GM13977 (cell line): ENCODE results near the gene ITGA4.

ENCODE experiments used
- DNase-seq: peaks from one replicate; pipeline ENCODE4 v3.0.0; 2012; ENCODE audit warnings: low spot score
- in situ Hi-C: fragments of 300-500 bp; cut with MboI; formaldehyde crosslinking; loops from one replicate; pipeline ENCODE4 v1.12.0; 2022; ENCODE audit warnings: low sequenced_read_pairs, low pct_unique_long_range_greater_than_20kb, mixed read lengths, inconsistent platforms; ENCODE audit not compliant: unreplicated experiment
- TF ChIP-seq, protein P1 (sequence below): IDR thresholded peaks from 2 replicates; pipeline ENCODE4 v1.5.1; 2012; ENCODE audit warnings: mild to moderate bottlenecking, control low read depth; ENCODE audit not compliant: insufficient read depth; ENCODE audit errors: extremely low read depth, missing control alignments

The ITGA4 gene

DNA sequence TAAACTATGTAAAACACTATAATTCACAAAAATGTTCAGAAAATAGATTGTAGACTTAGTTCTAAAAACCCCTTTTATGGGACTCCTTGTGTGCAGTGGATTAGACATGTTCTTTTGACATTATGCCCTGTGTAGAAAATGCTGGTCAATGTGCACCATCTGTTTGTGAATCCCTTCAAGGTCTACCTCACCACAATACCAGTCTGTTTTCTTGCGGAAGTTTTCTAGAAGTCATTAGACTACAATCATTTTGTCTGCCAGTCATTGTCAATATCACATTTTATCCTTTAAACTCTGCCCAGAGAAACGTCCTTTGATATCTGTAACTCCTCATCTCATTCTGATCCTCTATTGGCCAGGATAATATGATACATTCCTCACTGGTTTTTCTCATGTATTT is 7.8 kb downstream of the ITGA4 start:
- in situ Hi-C loops: no loop called here
- TF ChIP-seq, protein P1, sequence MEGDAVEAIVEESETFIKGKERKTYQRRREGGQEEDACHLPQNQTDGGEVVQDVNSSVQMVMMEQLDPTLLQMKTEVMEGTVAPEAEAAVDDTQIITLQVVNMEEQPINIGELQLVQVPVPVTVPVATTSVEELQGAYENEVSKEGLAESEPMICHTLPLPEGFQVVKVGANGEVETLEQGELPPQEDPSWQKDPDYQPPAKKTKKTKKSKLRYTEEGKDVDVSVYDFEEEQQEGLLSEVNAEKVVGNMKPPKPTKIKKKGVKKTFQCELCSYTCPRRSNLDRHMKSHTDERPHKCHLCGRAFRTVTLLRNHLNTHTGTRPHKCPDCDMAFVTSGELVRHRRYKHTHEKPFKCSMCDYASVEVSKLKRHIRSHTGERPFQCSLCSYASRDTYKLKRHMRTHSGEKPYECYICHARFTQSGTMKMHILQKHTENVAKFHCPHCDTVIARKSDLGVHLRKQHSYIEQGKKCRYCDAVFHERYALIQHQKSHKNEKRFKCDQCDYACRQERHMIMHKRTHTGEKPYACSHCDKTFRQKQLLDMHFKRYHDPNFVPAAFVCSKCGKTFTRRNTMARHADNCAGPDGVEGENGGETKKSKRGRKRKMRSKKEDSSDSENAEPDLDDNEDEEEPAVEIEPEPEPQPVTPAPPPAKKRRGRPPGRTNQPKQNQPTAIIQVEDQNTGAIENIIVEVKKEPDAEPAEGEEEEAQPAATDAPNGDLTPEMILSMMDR: no peak
- no peak for DNase-seq

DNA sequence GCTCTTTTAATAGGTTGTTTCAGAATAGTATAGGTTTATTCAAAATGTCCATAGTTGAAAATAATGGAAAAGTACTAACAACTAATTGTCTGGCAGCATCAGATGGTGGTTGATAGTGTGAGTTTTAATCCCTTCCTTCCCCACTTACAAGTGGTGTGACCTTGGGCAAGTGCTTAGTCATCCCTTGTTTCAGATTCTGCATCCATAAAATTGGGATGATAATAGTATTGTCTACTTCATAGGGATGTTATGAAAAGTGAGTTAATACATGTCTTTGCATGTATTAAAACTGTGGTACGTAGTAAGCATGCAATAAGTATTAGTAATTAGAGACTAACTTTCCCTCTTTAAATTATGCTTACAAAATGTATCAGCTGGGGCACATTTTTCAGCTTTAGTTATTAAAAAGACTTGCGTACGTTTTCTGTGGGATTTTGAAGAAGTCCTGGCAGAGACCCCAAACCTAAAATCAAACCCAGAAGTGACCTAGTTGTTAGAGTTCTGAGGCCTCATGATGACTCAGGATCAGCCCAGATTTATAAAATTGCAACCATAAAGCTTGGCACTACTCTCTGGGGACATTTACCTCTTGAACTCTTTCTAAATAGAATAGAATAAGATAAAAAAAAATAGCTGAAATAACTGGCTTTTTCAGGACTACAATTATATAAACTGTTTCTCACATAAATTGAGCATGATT is 8.6 kb downstream of the ITGA4 start:
- TF ChIP-seq, protein P1: no peak
- DNase-seq: no peak
- in situ Hi-C loops: no loop called here

DNA sequence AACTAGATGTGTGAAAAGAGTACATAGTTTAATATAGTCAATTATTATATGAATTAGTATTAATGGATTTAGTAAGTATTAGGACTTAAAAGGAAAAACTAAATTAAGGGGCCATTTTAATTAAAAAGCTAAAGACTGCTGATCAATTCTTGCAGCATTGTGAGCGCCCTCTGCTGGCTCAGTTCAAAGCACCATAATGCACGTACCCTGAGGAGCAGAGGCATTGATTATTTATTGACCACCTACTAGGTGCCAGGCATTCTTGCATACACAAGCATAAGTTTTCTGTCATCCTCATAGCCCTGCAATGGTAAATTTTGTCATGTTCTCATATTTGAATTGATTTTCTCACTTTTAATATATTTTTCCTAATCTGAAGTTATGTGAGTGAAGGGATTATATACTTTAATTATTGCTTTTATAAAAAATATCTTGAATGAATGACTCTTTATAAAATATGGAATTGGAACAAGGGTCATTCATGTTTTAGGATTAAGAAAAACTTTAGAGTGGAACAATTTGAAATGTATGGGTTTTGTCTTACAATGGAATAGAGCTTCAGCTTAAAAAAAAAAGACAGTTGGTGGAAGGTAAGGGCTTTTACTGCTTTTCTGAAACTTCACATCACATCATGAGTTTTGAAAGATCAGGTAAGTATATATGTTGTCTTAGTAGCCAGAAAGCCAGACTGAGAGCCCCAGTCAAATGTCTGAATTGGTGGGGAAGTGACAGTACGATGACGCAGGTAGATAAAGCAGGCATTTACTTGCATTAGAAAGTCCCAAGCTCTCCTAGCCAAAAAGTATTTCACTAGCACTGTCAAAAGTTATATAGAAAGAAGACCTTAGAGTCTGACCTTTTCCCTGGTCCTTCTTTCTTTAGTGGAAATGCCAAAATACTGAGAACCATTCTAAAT is 9.7 kb downstream of the ITGA4 start:
- DNase-seq: peak; percentile 8
- TF ChIP-seq, protein P1: peak; percentile 84
- in situ Hi-C loops: no loop called here

DNA sequence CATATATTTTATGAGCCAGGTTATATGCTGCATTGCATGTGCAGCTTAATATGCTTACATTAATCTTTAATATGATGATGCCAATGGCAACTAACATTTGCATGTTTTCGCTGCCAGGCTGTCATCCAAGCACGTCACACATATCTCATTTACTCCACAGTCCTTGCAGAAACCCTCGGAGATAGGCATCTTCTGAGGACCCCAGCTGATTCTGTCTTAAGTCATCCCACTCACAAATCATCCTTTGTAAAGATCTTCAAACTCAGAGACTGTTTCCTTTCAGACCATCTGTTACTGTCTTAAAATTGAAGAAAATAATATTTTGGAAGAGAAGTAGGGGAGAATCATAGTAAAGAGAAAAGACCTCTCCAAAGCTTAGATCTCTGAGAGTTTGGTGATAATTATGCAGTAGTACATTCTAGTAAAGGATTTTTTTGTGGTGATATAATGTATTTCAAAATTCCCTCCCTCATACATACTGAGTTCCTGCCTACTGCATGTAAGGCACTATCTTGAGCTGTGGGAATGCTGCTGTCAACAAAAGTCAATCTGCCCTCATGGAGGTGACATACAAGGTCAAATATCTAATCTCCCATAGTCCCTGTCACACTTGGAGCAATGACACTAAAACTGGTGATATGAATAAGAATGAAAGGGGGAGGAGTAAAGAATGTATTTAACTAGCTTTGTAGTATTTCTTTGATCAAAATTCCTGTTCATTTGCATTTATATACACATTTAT is 11.0 kb downstream of the ITGA4 start:
- DNase-seq: no peak
- in situ Hi-C loops: no loop called here
- TF ChIP-seq, protein P1: no peak

DNA sequence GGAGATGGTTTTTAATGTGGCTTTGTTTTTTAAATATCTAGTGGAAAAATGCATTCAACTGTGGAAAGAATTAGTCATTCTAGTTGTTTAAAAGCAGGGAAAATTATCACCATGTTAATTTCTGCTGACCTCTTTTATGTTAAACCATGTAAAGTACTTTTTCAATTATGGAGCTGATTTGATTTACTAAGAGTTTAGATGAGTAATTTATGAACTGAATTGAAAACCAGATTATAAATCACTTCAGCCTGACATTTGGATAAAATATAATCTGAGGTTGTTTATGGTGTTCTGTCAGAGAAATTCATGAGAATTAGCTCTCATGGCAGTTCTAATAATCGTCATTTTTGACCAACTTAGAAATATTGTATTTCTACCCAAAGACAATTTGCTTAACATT is 11.6 kb downstream of the ITGA4 start:
- TF ChIP-seq, protein P1: no peak
- DNase-seq: no peak
- in situ Hi-C loops: no loop called here

DNA sequence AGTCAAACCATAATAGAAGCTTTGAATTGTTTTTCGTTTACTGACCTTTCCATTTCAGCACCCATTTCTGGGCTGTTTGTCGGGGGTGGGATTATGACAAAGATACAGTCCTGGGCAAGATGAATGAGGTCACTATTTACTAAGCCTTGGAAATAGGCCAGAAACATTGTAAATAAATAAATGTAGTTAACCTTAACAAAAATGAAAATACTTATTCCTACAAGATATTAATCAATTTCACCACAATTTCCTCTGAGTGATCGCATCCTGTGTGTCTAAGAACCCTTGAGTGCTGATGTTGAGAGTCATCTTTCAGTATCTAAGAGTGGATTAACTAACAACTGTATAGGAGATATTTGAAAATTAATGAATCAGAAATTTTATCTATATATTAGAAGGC is 14.0 kb downstream of the ITGA4 start:
- no peak for DNase-seq
- in situ Hi-C loops: no loop called here
- TF ChIP-seq, protein P1: no peak
